Pulmonary artery endothelial cell (primary cell): ENCODE measurements around the gene RGS17. TPM values are rescaled to one million over a fixed set of nuclear protein-coding genes. Genes with fewer than 3 reads are reported as not detected.
"Not testable (repeated sequence)": the region's sequence is repeated elsewhere in the genome, so short reads cannot be mapped to it uniquely, and the experiment has no call there.

ENCODE experiments used
- DNase-seq: peaks from one replicate; pipeline ENCODE4 v3.0.0-alpha.2; 2011; ENCODE audit warnings: low read depth, low spot score
- total RNA-seq: library from RNA; depleted of rRNA; stranded (reverse); fragments of >200 nt; gene quantifications from 2 replicates; pipeline ENCODE4 v1.2.3, GENCODE V29; 2014

The RGS17 gene
- total RNA-seq, 1 donor from 2014 or later = 1.5 TPM

DNA sequence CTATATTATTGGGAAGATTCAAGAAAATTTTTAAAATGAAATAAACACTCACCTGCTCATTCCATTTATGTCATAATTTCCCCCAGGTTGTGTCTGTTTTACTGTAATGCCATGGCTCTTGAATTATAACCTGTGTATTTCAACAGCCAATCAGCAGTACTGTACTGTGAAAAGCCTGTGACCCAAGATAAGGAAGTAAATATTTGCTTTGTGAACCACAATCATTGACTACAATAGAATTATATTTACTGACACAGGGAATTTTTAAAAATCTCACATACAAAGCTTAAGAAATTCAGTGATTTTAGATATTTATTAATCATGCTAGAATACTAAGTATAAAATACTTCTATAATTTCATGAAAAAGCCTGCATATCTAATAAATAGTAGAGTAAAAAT, 6.0 kb downstream of the RGS17 start:
- no peak for DNase-seq

DNA sequence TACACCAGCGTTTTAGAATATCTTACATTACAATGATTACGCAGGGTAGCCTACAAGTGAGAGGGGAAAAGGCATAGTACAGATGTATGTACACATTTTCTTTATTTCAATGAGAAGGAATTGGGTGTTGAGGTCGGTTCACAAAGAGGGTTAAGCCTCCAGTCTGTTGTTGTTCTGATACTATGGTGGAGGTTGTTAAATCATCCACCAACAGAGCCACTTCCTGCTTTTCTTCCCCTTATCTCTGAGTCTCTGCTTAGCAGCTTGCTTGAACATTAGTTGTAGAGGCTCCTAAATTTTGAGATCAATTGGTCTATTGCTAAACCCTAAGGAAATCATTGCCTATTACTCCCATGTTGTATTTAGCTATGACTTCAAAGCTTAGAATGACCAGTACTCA, 7.3 kb downstream of the RGS17 start:
- no peak for DNase-seq

DNA sequence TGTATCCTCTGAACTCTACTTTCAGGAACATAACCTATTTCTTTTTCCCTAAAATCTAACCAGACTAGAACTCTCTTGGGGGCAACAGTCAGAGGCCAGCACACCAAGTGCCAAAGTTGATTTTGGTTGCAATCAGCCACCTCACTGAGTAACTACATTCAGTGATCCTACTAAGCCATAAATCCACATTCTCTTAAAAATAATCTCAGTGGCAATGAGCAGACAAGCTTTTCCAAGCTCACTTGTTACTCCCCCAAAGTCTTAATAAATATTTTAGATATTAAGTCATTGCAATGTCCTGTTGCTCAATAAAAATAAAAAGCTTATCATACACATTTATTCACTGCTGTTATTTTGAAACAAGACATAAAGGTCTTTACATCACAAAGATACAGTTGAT, 9.8 kb downstream of the RGS17 start:
- DNase-seq = no peak

DNA sequence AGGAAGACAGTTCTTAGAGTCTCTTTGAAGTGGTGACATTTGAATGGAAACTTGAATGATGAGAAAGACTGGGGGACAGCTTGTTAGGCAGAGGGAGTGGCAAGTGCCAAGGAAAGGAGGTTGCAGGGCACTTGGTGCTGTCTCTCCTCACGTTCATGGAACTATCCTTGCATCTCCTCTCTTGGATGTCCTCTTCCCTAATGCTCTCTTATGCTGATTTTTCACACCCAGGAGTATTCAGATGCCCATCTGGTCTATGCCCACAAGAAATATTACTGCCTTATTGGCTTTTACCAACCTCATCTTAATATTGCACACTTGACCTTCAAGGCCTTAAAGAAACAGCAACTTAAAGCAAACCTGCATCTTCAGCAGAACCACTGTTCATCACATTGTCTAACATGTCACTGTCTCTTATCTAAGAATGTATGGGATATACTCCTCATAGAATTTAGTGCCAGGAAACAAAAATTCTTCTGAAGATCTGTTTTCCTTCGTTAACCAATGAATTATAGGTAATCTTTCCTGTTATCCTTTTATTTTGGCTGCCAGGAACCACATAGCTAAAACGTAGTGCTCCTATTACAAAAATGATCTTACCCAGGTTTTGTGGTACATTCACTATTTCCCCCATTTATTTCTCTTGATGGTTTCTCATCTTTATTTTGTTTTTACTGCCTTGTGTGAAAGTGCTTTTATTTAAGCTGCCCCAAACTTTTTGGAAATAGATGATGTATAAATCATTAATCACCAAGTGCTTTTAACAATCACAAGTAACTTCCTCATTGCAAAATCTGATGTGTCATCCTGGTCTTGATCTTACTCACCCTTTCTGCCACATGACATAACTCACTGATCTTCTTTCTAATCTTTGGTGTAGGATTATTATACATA, 12.8 kb downstream of the RGS17 start:
- DNase-seq = no peak

DNA sequence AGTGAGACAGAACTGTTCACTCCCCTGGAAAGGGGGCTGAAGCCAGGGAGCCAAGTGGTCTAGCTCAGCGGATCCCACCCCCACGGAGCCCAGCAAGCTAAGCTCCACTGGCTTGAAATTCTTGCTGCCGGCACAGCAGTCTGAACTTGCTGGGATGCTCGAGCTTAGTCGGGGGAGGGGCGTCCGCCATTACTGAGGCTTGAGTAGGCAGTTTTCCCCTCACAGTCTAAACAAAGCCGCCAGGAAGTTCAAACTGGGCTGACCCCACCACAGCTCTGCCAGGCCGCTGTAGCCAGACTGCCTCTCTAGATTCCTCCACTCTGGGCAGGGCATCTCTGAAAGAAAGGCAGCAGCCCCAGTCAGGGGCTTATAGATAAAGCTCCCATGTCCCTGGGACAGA, 20.0 kb downstream of the RGS17 start:
- DNase-seq = not testable (repeated sequence)

DNA sequence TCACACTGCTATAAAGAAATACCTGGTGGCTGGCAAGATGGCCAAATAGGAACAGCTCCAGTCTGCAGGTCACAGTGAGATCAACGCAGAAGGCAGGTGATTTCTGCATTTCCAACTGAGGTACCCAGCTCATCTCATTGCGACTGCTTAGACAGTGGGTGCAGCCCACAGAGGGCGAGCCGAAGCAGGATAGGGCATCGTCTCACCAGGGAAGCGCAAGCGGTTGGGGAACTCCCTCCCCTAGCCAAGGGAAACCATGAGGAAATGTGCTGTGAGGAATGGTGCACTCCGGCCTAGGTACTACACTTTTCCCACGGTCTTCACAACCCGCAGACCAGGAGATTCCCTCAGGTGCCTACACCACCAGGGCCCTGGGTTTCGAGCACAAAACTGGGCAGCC, 20.5 kb downstream of the RGS17 start:
- not testable (repeated sequence) for DNase-seq

DNA sequence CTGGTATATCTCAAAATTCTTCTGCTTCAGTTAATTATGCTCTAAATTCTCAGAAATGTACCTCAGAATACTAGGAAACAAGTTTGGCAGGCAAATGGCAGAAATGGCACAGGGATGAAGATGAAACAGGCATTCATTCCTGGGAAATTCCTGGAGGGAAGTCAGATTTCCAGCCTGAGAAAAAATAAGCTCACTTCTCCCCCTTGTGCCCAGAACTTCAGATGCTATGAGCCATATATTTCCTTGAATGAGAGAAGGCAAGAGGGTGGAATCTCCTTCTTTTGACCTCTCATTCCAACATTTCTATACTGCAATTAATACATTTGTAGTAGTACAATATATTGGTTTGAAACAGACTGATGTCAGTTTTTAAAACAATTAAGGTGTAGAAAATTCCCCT, 22.8 kb downstream of the RGS17 start:
- no peak for DNase-seq

DNA sequence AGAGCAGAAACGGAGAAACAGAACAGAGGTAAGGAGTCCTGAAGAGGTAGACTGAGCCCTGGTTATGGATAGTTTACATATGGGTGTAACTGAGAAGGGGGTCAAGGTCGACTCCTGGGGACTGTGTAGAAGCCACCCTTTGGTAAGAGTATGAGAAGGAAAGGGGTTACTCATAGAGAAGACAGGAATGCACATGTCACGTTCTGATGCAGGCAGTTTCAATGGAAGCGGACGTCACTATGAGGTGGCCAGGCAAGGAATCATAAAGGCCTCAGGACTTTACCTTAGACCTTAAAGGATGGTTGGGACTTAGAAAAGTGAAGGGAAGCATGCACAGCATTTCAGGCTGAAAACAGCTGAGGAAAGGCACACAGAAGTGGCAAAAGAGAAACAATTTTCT, 25.1 kb downstream of the RGS17 start:
- no peak for DNase-seq

DNA sequence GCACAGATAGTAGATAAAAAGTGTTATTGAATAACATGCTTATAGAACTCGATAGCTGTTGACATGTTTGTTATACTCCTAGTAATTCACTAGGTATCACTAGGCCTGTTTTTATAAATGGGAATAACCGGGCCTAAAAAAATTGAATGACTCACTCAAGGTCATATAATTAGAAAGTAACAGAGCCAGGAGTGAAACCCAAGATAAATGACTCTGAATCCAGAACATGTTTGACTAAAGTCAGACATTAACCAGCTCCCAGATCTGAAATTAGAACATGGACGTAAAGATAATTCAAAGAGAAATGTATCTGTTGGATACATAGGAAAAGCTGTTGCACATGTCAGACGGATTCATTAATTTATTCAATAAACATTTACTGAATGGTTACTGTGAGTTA, 26.9 kb downstream of the RGS17 start:
- DNase-seq = no peak

DNA sequence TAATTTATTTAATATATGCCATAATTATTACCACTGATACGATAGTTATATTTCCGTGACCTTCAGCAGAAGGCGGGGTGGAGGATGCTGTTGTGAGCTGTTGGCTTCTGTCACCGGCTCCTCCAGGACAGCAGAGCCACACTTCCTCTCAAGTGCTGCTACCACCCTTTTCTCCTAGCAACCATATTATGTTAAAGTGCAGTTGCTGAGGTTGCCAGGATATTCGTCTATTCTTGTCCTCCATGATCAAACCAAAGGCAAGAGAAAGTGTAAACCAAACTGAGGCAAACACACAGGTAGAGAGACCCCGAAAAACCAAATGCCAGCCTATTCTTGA, 27.8 kb downstream of the RGS17 start:
- DNase-seq = no peak

DNA sequence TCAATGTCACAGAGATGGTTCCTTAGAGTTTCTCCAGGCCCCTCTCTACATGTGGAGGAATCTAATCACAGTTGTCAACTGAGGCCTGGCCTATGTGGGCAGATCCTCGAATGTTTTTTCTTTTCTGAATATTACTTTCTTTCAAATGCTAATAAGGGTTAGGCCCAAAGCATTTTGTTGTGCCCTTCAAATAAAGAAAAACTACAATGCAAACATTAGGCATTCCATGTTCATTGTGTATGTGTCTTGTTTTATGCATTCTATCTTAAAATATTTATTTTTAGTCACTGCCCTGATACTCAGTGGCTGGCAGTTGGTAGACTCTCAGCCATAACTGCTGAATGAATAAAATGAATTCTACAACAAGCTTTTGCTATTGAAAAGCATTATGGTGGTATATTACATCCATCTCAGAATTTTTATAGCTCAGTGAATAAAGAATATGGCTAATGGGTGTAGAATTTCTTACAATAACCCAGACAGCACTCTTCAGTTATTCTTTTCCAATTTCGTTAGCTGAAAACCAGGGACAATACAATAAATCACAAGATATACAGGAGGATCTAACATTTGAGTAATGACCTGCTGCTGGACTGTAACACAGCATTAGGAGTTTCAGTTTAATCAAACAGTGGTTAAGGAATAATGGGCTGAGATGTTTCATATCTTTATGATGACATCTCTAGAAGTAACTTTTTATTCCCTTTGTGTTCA, 28.3 kb downstream of the RGS17 start:
- DNase-seq = no peak

DNA sequence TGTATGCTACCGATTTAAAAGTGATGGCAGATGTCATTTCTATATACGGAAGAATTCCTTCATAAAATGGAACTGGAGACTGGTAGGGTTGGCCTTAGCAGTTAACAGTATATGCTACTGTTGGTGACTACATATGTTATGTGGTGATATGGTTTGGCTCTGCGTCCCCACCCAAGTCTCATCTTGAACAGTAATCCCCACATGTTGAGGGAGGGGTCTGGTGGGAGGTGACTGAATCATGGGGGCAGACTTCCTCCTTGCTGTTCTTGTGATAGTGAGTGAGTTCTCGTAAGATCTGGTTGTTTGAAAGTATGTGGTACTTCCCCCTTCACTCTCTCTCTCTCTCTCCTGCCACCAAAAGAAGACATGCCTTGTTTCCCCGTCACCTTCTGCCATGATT, 29.6 kb downstream of the RGS17 start:
- DNase-seq = no peak

DNA sequence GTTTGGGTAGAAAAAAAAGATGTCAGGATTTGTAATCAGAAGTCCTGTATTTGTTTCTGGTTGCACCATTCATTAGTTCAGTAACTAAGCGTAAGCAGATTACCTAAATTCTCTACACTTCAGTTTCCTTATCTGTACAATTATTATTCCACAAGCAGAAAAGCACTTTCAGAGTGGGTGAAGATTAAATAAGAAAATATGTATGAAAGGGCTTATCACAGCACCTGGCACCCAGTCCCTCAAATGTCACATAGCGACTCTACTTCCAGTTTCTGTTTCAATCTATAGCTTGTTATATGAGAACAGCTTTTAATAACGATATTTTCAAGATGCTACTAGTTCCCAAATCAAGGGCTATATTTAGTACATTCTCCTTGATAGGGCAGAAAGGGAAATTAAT, 31.4 kb downstream of the RGS17 start:
- DNase-seq = no peak

DNA sequence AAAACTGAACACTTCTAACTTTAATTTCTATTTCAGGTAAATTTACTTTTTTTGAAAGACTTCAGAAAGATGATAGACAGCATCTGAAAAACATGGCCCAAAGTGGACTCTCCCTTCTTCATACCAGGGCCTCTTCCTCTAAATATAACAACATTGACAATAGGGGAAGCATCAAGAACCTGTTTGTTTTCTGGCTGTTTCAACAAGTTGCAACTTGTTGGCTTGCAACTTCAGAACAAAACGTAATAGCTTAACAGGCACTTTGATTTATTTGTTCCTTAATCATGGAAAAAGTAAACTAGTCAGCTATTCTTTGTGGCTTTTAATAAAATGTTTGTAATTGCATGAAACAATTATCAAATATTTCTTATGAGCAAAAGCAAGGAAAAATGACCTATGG, 34.3 kb downstream of the RGS17 start:
- DNase-seq = no peak

DNA sequence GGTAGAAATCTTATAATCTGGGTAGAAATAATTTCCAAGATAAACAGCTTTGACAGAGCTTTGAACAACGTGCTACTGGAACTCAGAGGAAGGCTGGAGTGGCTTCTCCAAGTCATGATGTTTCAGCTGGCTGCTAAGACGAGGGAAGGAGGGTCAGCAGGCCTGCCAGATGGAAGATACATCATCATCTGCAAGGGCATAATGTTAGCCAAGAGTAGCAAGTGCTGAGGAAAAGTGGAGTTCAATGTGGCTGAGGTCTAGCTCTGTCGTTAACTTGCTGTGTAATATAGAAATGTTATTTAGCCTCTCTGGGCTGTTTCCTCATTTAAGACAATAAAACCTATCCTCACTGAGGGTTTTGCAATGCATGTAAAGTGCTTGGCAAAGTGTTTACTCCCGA, 35.1 kb downstream of the RGS17 start:
- DNase-seq = no peak

DNA sequence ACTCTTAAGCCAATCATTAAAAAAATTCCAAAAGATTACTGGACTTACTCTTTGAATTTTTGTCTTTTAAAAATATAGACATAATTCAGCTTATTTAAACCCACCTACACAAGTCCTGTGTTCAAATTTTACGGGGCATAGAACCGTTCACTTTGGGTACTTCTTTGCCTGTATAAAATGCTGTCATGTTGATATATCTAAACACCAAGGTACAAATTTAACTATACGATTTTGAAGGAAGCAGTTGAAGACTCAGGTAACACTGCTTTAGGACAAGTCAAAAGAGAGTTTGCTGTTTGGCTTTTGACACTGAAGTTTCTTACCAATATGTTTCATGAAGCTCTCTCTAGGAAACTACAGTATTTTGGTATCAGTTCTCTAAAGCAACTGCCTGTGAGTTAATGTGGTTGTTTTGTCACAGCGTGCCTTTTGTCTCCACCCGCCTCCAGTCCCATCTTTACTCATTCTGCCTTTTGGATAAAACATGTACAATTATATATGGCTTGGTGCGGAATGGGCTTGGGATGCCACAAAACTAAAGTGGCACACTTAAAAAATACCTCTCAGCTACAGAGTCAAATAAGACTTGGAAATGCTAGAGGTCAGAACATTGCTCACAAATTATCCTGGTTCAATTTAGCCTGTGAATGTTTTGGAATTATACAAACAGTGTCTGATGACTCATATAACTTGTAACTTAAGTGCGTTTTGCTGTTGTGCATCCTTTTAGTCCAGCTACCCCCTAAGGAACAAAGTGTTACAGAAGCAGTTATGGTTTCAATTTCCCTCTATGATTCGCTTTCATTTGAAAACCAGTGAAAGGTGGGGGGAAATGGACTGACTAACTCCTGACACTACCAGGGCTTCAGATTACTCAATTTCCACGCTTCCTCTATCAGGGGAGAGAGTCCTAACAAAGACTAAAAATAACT, 38.7 kb downstream of the RGS17 start:
- peak; percentile 49 for DNase-seq

DNA sequence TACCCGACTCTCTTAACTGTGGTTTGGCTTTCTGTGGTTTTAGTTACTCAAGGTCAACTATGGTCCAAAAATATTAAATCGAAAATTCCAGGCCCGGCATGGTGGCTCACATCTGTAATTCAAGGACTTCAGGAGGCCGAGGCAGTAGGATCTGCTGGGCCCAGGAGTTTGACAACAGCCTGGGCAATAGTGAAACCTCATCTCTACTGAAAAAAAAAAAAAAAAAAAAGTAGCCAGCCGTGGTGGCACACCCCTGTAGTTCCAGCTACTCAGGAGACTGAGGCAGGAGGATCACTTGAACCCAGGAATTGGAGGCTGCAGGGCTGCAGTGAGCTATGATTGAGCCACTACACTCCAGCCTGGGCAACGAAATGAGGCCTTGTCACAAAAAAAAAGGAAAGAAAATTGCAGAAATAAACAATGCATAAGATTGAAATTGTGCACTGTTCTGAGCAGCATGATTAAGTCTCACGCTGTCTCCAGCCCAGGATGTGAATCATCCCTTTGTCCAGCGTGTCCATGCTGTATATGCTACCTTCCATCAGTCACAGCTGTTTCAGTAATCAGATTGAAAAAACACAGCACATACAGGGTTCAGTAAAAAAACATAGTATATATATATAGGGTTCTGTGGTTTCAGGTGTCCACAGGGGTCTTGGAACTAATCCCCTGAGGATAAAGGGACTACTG, 40.7 kb downstream of the RGS17 start:
- peak; percentile 88 for DNase-seq

DNA sequence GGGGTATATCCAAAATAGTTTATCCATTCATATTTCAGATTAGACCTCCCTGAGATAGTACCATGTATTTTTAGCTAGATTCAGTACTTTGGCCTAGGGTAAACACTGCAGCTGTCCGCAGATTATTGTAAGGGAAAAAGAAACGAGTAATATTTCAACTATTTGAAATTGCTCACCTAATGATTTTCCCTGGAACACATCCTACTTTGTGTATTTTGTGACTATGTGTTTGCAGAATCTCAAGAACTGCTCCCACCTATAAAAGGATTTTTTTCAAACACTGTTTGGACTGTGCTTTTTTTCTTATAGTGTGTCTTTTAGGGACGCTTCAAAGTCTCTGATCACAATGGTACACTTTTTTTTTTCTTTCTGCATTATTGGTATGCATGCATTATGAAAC, 42.3 kb downstream of the RGS17 start:
- no peak for DNase-seq

DNA sequence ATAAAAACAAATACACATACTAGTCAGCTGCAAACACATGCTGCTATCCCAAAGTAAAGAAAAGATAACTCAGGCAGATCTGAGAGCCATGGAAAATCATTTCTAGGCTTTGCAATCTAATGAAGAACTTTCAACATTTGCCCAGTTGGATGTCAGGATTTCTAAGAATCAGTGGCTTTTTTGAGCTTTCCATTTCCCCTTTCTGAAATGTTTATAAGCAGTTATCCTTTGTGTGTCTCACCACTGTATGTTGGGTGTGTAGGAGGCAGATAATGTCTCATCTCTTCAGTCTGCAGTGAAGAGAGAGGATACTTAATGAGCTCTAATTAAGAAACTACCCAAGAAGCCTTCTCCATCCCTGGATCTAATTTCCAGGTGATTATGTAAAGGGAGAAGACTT, 43.6 kb downstream of the RGS17 start:
- DNase-seq = no peak

DNA sequence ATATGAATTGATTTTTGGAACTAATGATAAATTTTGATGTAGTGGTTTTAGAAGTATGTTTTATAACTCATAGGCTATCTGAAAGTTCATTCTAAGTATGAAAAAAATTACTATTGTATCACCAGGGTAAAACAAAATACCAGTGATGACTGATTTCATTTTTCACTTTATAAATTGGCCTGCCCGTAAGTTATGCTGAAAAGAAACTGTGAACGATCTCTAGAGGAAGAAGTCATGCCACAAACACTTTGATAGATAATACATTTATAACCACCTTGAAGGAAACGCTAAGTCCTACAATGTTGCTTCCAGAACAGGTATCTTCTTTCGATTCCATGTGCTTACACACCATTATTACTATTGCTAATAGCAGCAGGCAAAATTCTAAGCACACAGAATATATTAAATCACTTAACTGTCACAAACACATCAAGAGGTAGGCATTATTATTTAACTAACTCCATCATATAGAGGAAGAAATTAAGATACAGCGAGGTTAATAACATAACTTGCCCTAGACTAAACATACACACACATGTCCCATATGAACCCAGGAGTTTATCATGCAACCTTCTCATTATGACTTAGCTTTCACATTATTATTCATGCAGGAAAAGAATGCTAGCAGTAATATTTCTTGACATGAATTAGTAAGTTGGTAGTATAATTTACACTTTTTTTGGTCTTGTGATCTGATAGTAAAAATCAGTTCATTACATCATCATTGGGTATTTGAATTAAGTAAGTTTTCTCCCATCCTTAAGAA, 44.7 kb downstream of the RGS17 start:
- DNase-seq = no peak

DNA sequence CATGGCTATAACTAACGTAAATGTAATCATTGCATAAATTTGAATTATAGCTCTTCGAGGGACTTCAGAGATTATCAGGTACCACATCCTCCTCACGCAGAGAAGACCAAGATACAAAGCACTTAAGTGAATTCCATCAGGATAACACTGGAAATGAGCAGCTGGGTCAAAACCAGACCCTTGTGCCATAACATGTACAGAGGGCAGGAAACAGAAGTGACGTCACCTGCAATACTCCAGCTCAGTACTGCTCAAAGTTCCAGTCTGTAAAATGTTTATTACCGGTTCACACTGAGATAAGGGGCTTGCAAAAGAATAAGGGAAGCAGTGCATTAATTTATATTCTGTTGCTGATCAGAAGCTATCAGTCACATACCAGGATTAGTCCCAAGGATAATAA, 45.8 kb downstream of the RGS17 start:
- DNase-seq = peak; percentile 20
